ENCODE results near the gene NOXA1.
"Not testable (repeated sequence)": the region's sequence is repeated elsewhere in the genome, so short reads cannot be mapped to it uniquely, and the experiment has no call there.

Gene NOXA1

GRCh38 chr9:137439158-137439714 lies 16.0 kb downstream of the NOXA1 start:
- DNase-seq (ENCODE audit: low spot score) = peak; percentile 1

GRCh38 chr9:137441289-137441934 lies 18.2 kb downstream of the NOXA1 start, which contains the start of gene ENTPD8:
Gene ENTPD8, minus strand, starts transcription at chr9:137441357. Its CDS starts 3,072 bp downstream, at chr9:137438285.
- DNase-seq (ENCODE audit: low spot score) = peak; percentile 33

- DNase-seq (ENCODE audit: low spot score) = no peak
Observed at GRCh38 chr9:137441935-137442321, 18.7 kb downstream of the NOXA1 start.

GRCh38 chr9:137444106-137444790 lies 21.1 kb downstream of the NOXA1 start:
- no peak for DNase-seq (ENCODE audit: low spot score)

- DNase-seq (ENCODE audit: low spot score) = peak; percentile 74
Observed at GRCh38 chr9:137445275-137445807, 22.1 kb downstream of the NOXA1 start.

GRCh38 chr9:137445930-137446431 lies 22.8 kb downstream of the NOXA1 start:
- no peak for DNase-seq (ENCODE audit: low spot score)

- DNase-seq (ENCODE audit: low spot score) = no peak
Observed at GRCh38 chr9:137446851-137447471, 23.8 kb downstream of the NOXA1 start.

GRCh38 chr9:137447722-137448601 lies 24.8 kb downstream of the NOXA1 start:
- no peak for DNase-seq (ENCODE audit: low spot score)

- no peak for DNase-seq (ENCODE audit: low spot score)
Observed at GRCh38 chr9:137448602-137448962, 25.4 kb downstream of the NOXA1 start.

- no peak for DNase-seq (ENCODE audit: low spot score)
Observed at GRCh38 chr9:137449081-137449844, 26.1 kb downstream of the NOXA1 start.

GRCh38 chr9:137449931-137450538 lies 26.8 kb downstream of the NOXA1 start:
- no peak for DNase-seq (ENCODE audit: low spot score)

- not testable (repeated sequence) for DNase-seq (ENCODE audit: low spot score)
Observed at GRCh38 chr9:137450539-137451222, 27.5 kb downstream of the NOXA1 start.

- DNase-seq (ENCODE audit: low spot score) = not testable (repeated sequence)
Observed at GRCh38 chr9:137451264-137452005, 28.2 kb downstream of the NOXA1 start.

- DNase-seq (ENCODE audit: low spot score) = no peak
Observed at GRCh38 chr9:137452006-137452760, 29.0 kb downstream of the NOXA1 start.

- DNase-seq (ENCODE audit: low spot score) = no peak
Observed at GRCh38 chr9:137452761-137453642, 29.8 kb downstream of the NOXA1 start.

- DNase-seq (ENCODE audit: low spot score) = peak; percentile 88
Observed at GRCh38 chr9:137453643-137454081, 30.5 kb downstream of the NOXA1 start.

GRCh38 chr9:137454145-137454596 lies 31.0 kb downstream of the NOXA1 start:
- DNase-seq (ENCODE audit: low spot score) = peak; percentile 72

Measured in germinal center (tissue), 1 donor.